ENCODE results near the gene ZNF385C.

DNA sequence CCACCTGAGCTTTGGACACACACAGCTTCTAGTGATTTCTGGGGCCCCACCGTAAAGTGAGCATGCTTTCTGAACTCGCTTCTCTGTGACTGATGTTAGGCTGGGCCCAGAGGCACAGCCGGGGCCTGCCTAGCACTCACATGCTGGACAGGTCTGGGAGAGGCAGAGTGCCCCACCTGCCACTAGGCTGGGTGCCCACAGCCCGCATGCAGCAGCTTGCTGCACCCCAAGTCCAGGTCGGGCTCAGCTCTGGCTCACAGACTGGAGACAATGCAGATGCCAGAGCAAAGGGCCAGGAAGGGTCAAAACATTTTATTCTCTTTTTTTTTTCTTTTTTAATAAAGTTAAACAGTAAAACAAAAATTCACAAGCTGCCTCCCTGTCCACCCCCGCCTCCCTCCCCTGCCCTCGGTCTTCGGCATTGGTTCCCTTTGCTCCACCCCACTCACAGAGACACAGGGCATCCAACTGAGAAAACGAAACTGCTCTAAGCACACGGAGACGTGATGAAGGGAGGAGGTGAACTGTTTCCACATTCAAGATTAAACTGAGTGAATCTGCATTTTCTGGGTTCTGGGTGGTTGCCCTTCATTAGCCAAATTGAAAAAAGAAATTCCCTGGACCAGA lies 122.0 kb downstream of the ZNF385C start:
- TF ChIP-seq, protein P1, sequence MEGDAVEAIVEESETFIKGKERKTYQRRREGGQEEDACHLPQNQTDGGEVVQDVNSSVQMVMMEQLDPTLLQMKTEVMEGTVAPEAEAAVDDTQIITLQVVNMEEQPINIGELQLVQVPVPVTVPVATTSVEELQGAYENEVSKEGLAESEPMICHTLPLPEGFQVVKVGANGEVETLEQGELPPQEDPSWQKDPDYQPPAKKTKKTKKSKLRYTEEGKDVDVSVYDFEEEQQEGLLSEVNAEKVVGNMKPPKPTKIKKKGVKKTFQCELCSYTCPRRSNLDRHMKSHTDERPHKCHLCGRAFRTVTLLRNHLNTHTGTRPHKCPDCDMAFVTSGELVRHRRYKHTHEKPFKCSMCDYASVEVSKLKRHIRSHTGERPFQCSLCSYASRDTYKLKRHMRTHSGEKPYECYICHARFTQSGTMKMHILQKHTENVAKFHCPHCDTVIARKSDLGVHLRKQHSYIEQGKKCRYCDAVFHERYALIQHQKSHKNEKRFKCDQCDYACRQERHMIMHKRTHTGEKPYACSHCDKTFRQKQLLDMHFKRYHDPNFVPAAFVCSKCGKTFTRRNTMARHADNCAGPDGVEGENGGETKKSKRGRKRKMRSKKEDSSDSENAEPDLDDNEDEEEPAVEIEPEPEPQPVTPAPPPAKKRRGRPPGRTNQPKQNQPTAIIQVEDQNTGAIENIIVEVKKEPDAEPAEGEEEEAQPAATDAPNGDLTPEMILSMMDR (IDR thresholded peaks at IDR 0.05; ENCODE audit: insufficient read depth, low read length), result no peak
- no peak for TF ChIP-seq POLR2AphosphoS5 (IDR thresholded peaks at IDR 0.05; ENCODE audit: low read depth)
- TF ChIP-seq GABPA (IDR thresholded peaks at IDR 0.05; ENCODE audit: low read depth), result no peak
- TF ChIP-seq, protein P2, sequence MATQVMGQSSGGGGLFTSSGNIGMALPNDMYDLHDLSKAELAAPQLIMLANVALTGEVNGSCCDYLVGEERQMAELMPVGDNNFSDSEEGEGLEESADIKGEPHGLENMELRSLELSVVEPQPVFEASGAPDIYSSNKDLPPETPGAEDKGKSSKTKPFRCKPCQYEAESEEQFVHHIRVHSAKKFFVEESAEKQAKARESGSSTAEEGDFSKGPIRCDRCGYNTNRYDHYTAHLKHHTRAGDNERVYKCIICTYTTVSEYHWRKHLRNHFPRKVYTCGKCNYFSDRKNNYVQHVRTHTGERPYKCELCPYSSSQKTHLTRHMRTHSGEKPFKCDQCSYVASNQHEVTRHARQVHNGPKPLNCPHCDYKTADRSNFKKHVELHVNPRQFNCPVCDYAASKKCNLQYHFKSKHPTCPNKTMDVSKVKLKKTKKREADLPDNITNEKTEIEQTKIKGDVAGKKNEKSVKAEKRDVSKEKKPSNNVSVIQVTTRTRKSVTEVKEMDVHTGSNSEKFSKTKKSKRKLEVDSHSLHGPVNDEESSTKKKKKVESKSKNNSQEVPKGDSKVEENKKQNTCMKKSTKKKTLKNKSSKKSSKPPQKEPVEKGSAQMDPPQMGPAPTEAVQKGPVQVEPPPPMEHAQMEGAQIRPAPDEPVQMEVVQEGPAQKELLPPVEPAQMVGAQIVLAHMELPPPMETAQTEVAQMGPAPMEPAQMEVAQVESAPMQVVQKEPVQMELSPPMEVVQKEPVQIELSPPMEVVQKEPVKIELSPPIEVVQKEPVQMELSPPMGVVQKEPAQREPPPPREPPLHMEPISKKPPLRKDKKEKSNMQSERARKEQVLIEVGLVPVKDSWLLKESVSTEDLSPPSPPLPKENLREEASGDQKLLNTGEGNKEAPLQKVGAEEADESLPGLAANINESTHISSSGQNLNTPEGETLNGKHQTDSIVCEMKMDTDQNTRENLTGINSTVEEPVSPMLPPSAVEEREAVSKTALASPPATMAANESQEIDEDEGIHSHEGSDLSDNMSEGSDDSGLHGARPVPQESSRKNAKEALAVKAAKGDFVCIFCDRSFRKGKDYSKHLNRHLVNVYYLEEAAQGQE (IDR thresholded peaks at IDR 0.05; ENCODE audit: insufficient replicate concordance, low read depth), result no peak
- TF ChIP-seq SPI1 (IDR thresholded peaks at IDR 0.05; ENCODE audit: borderline replicate concordance, low read depth), result no peak
